CD4-positive, alpha-beta memory T cell (primary cell): Measurements from ENCODE around the gene USH1C. TPM values are rescaled to one million over a fixed set of nuclear protein-coding genes. Genes with fewer than 3 reads are reported as not detected.

ENCODE experiments used
- CTCF ChIA-PET: fragments of 350-600 bp; sonication (Branson Sonifier 250); formaldehyde crosslinking; loops from one replicate; lab custom pipeline; 2021; ENCODE audit warnings: inconsistent platforms; ENCODE audit not compliant: partially characterized antibody; lab: Charles Lee
- POLR2A ChIA-PET: fragments of 350-600 bp; sonication (Branson Sonifier 250); formaldehyde crosslinking; loops from one replicate; lab custom pipeline; 2021; ENCODE audit not compliant: partially characterized antibody; lab: Charles Lee
- DNase-seq, 5 donors: peaks; one replicate each; pipeline versions ENCODE4 v3.0.0 to v3.0.0-alpha.2; 2020 to 2022; ENCODE audit warnings: mixed read lengths in 1 of 5
- H3K27ac ChIP-seq: one replicate; pipeline ENCODE4 v1.7.0; 2013; ENCODE audit warnings: low read depth, low read length
- H3K27me3 ChIP-seq: 2 replicates; pipeline ENCODE4 v1.7.0; 2013; ENCODE audit warnings: mild to moderate bottlenecking, low read length, moderate library complexity; ENCODE audit not compliant: insufficient read depth
- H3K36me3 ChIP-seq: 2 replicates; pipeline ENCODE4 v1.7.0; 2013; ENCODE audit warnings: mild to moderate bottlenecking, low read length, moderate library complexity; ENCODE audit not compliant: insufficient read depth
- H3K4me1 ChIP-seq: 2 replicates; pipeline ENCODE4 v1.7.0; 2013; ENCODE audit warnings: mild to moderate bottlenecking, low read length, moderate library complexity; ENCODE audit not compliant: insufficient read depth
- H3K4me3 ChIP-seq, 2 donors: one replicate each; pipeline ENCODE4 v1.7.0; 2013; ENCODE audit warnings: low read length in 2 of 2, mild to moderate bottlenecking in 1 of 2
- H3K9me3 ChIP-seq, 2 donors: one replicate each; pipeline ENCODE4 v1.7.0; 2013; ENCODE audit warnings: low read length in 2 of 2, control low read depth in 1 of 2; ENCODE audit not compliant: control insufficient read depth in 1 of 2
- H3K27ac Mint-ChIP-seq, 7 donors: one replicate each; pipeline ENCODE4 v1.8.0; 2020 to 2021; ENCODE audit warnings: mixed read lengths in 7 of 7, mild to moderate bottlenecking in 6 of 7, inconsistent platforms in 3 of 7, moderate library complexity in 3 of 7
- H3K27me3 Mint-ChIP-seq, 2 donors: one replicate each; pipeline ENCODE4 v1.8.0; 2020 to 2021; ENCODE audit warnings: mixed read lengths in 2 of 2
- H3K36me3 Mint-ChIP-seq, 2 donors: one replicate each; pipeline ENCODE4 v1.8.0; 2020 to 2021; ENCODE audit warnings: mixed read lengths in 2 of 2, inconsistent platforms in 1 of 2, mild to moderate bottlenecking in 1 of 2
- H3K4me1 Mint-ChIP-seq, 4 donors: one replicate each; pipeline ENCODE4 v1.8.0; 2020 to 2021; ENCODE audit warnings: mixed read lengths in 4 of 4, mild to moderate bottlenecking in 1 of 4
- H3K4me3 Mint-ChIP-seq, 8 donors: one replicate each; pipeline ENCODE4 v1.8.0; 2020 to 2021; ENCODE audit warnings: mixed read lengths in 8 of 8, mild to moderate bottlenecking in 7 of 8, moderate library complexity in 6 of 8, inconsistent platforms in 3 of 8
- H3K9me3 Mint-ChIP-seq, 8 donors: one replicate each; pipeline ENCODE4 v1.8.0; 2020 to 2021; ENCODE audit warnings: mixed read lengths in 8 of 8, mild to moderate bottlenecking in 5 of 8, inconsistent platforms in 3 of 8, moderate library complexity in 1 of 8
- intact Hi-C: fragments of 100-400 bp; cut with micrococcal nuclease; formaldehyde crosslinking; loops from one replicate; pipeline ENCODE4 v1.15.1; 2023
- polyA plus RNA-seq, 2 donors: library from polyadenylated mRNA; unstranded; fragments of 300-500 nt; fragmentation: Illumina TruSeq; gene quantifications; one replicate each; pipeline ENCODE4 v1.2.3, GENCODE V29; 2021
- total RNA-seq, 2 experiments: library from RNA; stranded (reverse); gene quantifications; one replicate each; pipeline ENCODE4 v1.2.3, GENCODE V29; 2021

USH1C gene
- total and polyA plus RNA-seq, 4 experiments from 2014 or later: not detected

DNA sequence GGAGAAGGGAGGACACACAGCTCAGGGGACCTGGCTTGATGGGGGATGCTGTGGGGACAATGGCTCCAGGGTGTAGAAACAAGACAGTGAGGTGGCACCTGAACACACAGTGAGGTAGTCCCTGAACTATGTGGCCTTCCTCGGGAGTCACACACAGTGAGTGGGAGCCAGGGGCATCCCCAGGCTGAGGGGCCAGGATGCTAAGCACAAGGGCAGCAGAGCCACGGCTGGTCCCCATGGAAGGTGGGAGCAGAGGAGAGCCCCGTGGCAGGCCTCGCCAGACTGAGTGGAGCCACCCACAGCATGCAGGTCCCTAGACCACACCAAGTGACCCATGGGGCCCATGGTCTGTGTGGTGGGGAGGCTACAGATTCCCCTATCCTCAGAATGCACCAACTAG, 41.6 kb downstream of the USH1C start:
- peak overlapping the region in 1 of 7 donors; percentile 22 for H3K27ac Mint-ChIP-seq
- Histone ChIP-seq H3K4me1 (no peaks in the 10 kb centered on the region), H3K27ac (no peak overlapping the region), H3K4me3 (no peak overlapping the region), H3K27me3 (no peaks in the 10 kb centered on the region), H3K9me3 (no peaks in the 10 kb centered on the region), H3K36me3 (no peaks in the 10 kb centered on the region)
- ChIA-PET CTCF (interaction anchor here (1.0 to 1.6 kb wide), 8 partner anchors 9 to 272 kb away, joined by 3 to 7 read pairs (median 3); no protein-coding TSS in a partner anchor), POLR2A (no interaction called here)
- no peaks in the 10 kb centered on the region for H3K9me3 Mint-ChIP-seq
- no peak for DNase-seq
- H3K27me3 Mint-ChIP-seq: peaks cover 0 to 2% of the 10 kb centered on the region in 2 donors
- no peaks in the 10 kb centered on the region for H3K36me3 Mint-ChIP-seq
- peaks cover 0 to 2% (median 0%) of the 10 kb centered on the region in 4 donors for H3K4me1 Mint-ChIP-seq
- H3K4me3 Mint-ChIP-seq: no peak overlapping the region
- intact Hi-C loops: loop anchor here (5.0 to 10.0 kb wide), 2 partner anchors 565 to 718 kb away; no protein-coding TSS in a partner anchor

GRCh38 chr11:17500673-17501072, 43.5 kb downstream of the USH1C start:
- Mint-ChIP-seq H3K4me1 (peaks cover 0 to 2% (median 0%) of the 10 kb centered on the region in 4 donors), H3K27me3 (peaks cover 1 to 2% of the 10 kb centered on the region in 2 donors), H3K9me3 (no peaks in the 10 kb centered on the region), H3K36me3 (no peaks in the 10 kb centered on the region), H3K4me3 (no peak overlapping the region), H3K27ac (no peak overlapping the region)
- Histone ChIP-seq H3K27ac (no peak overlapping the region), H3K9me3 (no peaks in the 10 kb centered on the region), H3K36me3 (no peaks in the 10 kb centered on the region), H3K4me3 (no peak overlapping the region), H3K4me1 (no peaks in the 10 kb centered on the region), H3K27me3 (no peaks in the 10 kb centered on the region)
- no peak for DNase-seq
- intact Hi-C loops: loop anchor here (5.0 to 10.0 kb wide), 2 partner anchors 563 to 716 kb away; no protein-coding TSS in a partner anchor
- ChIA-PET CTCF (interaction anchor here (0.7 to 3.0 kb wide), 4 partner anchors 8 to 271 kb away, joined by 3 to 12 read pairs (median 4); no protein-coding TSS in a partner anchor), POLR2A (no interaction called here)

DNA sequence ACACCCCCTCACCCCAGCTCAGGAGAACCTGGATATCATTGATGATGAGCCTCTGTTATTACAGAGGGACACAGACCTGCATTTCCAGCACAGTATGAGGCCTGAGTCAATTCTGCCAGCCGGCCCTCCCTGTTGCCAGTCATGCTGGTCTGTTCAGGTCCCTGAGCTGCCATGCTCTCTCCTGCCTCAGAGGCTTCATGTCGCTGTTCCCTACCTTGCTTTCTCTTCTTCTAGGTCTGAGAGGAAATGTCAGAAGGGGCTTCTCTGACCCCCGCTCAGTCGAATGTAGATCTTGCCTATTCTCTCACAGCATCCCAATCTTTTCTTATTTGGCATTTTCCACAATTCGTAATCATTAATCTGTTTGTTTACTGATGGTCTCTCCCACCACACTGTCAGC, 45.7 kb downstream of the USH1C start:
- Histone ChIP-seq H3K36me3 (no peaks in the 10 kb centered on the region), H3K4me3 (no peak overlapping the region), H3K27ac (no peak overlapping the region), H3K27me3 (no peaks in the 10 kb centered on the region), H3K9me3 (no peaks in the 10 kb centered on the region), H3K4me1 (no peaks in the 10 kb centered on the region)
- POLR2A ChIA-PET: no interaction called here
- DNase-seq: no peak
- Mint-ChIP-seq H3K27me3 (peaks cover 0 to 1% of the 10 kb centered on the region in 2 donors), H3K4me3 (no peak overlapping the region), H3K27ac (peak overlapping the region in 2 of 7 donors; percentile 62 to 74), H3K36me3 (no peaks in the 10 kb centered on the region), H3K4me1 (no peaks in the 10 kb centered on the region), H3K9me3 (no peaks in the 10 kb centered on the region)
- CTCF ChIA-PET: interaction anchor here (0.5 to 3.0 kb wide), 3 partner anchors 10 to 743 kb away, joined by 3 to 12 read pairs (median 4); no protein-coding TSS in a partner anchor
- intact Hi-C loops: no loop called here

DNA sequence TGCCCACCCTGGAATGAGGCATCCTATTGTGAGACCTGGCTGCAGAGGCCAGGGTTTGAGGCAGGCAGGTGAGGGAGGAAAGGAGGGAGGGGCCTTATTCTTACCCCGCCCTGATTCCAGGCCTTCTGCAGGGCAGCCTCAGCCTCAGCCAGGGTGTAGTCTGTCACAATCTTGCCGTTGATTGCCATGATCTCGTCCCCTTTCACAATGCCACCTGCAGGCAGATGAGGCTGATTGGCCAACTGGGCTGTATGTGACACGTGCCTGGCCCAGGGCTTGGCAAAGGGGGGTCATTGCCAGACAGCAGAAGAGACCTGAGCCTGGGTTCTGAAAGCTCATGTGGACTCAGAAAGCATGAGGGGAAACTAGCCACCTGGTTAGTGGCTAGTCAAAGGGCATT, 46.2 kb downstream of the USH1C start:
- Histone ChIP-seq H3K9me3 (no peaks in the 10 kb centered on the region), H3K27me3 (no peaks in the 10 kb centered on the region), H3K36me3 (no peaks in the 10 kb centered on the region), H3K4me3 (no peak overlapping the region), H3K4me1 (no peaks in the 10 kb centered on the region), H3K27ac (no peak overlapping the region)
- peaks cover 0 to 1% of the 10 kb centered on the region in 2 donors for H3K27me3 Mint-ChIP-seq
- intact Hi-C loops: no loop called here
- ChIA-PET CTCF (interaction anchor here (0.8 to 3.0 kb wide), 2 partner anchors 9 to 268 kb away, joined by 4 to 12 read pairs; no protein-coding TSS in a partner anchor), POLR2A (no interaction called here)
- H3K4me1 Mint-ChIP-seq: no peaks in the 10 kb centered on the region
- H3K36me3 Mint-ChIP-seq: no peaks in the 10 kb centered on the region
- DNase-seq: no peak
- H3K4me3 Mint-ChIP-seq: no peak overlapping the region
- H3K27ac Mint-ChIP-seq: no peak overlapping the region
- H3K9me3 Mint-ChIP-seq: no peaks in the 10 kb centered on the region

DNA sequence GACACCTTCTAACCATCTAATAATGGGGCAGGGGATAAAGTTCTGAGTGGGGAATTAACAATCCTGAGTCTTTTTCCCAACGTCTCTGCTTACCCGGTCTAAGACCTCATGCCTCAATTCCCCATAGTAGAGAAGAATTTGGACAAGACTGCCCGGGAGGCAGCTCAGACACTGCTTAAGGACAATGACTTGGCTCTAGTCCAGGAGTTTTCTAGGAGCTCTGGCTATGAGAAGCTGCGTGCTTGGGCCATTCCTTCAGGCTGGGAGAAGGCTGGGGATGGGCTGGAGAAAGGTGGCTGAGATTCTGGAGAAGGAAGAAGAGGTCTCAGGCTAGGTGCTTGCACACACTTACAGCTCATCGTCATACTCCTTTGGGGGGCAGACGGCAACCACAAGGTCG, 47.8 kb downstream of the USH1C start:
- Mint-ChIP-seq H3K4me3 (no peak overlapping the region), H3K4me1 (no peaks in the 10 kb centered on the region), H3K36me3 (no peaks in the 10 kb centered on the region), H3K9me3 (no peaks in the 10 kb centered on the region), H3K27ac (no peak overlapping the region), H3K27me3 (peaks cover 0 to 3% of the 10 kb centered on the region in 2 donors)
- intact Hi-C loops: no loop called here
- no peak for DNase-seq
- H3K36me3 ChIP-seq: no peaks in the 10 kb centered on the region
- no peak overlapping the region for H3K4me3 ChIP-seq
- no peak overlapping the region for H3K27ac ChIP-seq
- ChIA-PET CTCF (no interaction called here), POLR2A (no interaction called here)
- no peaks in the 10 kb centered on the region for H3K4me1 ChIP-seq
- no peaks in the 10 kb centered on the region for H3K9me3 ChIP-seq
- H3K27me3 ChIP-seq: no peaks in the 10 kb centered on the region

DNA sequence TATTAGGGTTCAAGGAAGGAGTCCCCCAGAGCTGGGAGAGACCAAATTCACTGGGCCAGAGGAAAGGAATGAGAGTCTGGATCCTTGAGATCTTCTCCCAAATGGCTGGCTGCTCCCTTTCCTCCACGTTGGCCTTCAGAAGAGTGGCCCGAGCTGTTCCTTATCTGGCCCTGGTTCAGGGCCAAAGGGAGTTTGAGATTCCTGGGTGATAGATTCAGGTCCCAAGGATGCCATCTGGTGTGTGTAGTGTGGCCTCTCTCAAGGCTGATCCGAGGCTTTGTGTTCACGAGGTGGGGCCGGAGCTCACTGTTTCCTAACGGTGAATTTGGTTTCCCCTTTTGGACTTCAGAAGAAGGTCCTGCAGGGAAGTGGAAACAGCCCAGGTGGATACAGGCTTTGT, 50.2 kb downstream of the USH1C start:
- peak overlapping the region in 1 of 7 donors; percentile 73 for H3K27ac Mint-ChIP-seq

GRCh38 chr11:17490938-17491337, 53.3 kb downstream of the USH1C start:
- no peaks in the 10 kb centered on the region for H3K9me3 ChIP-seq
- H3K9me3 Mint-ChIP-seq: no peaks in the 10 kb centered on the region
- H3K36me3 ChIP-seq: no peaks in the 10 kb centered on the region
- no peaks in the 10 kb centered on the region for H3K27me3 ChIP-seq
- no peaks in the 10 kb centered on the region for H3K4me1 ChIP-seq
- H3K4me3 ChIP-seq: no peak overlapping the region
- intact Hi-C loops: no loop called here
- no peak overlapping the region for H3K27ac ChIP-seq
- CTCF ChIA-PET: no interaction called here
- POLR2A ChIA-PET: no interaction called here
- H3K36me3 Mint-ChIP-seq: no peaks in the 10 kb centered on the region
- H3K4me1 Mint-ChIP-seq: no peaks in the 10 kb centered on the region
- H3K4me3 Mint-ChIP-seq: no peak overlapping the region
- no peak for DNase-seq
- H3K27me3 Mint-ChIP-seq: peaks cover 9 to 20% of the 10 kb centered on the region in 2 donors
- H3K27ac Mint-ChIP-seq: no peak overlapping the region

More for the DNA sequence above, 50.2 kb downstream of the USH1C start:
- Mint-ChIP-seq H3K4me3 (no peak overlapping the region), H3K4me1 (no peaks in the 10 kb centered on the region), H3K27me3 (peaks cover 5 to 13% of the 10 kb centered on the region in 2 donors), H3K9me3 (no peaks in the 10 kb centered on the region), H3K36me3 (no peaks in the 10 kb centered on the region)
- no peaks in the 10 kb centered on the region for H3K9me3 ChIP-seq
- H3K36me3 ChIP-seq: no peaks in the 10 kb centered on the region
- POLR2A ChIA-PET: no interaction called here
- DNase-seq: no peak
- H3K27ac ChIP-seq: no peak overlapping the region
- H3K27me3 ChIP-seq: no peaks in the 10 kb centered on the region
- CTCF ChIA-PET: interaction anchor here (0.7 to 2.8 kb wide), 3 partner anchors 8 to 107 kb away, joined by 3 to 16 read pairs (median 3); no protein-coding TSS in a partner anchor
- no peak overlapping the region for H3K4me3 ChIP-seq
- H3K4me1 ChIP-seq: no peaks in the 10 kb centered on the region
- intact Hi-C loops: no loop called here
